Trophoblast cell (in vitro differentiated cells and primary cell): ENCODE results near the gene SERAC1.

Experiments used
- DNase-seq, 2 donors: peaks; one replicate each; pipeline ENCODE4 v3.0.0-alpha.2; 2016
- H2AFZ ChIP-seq: 2 replicates; pipeline ENCODE4 v1.6.1; 2013; ENCODE audit warnings: low read length, moderate library complexity, mild to moderate bottlenecking; ENCODE audit not compliant: insufficient read depth, poor library complexity
- H2AK5ac ChIP-seq: 2 replicates; pipeline ENCODE4 v1.6.1; 2013; ENCODE audit warnings: mild to moderate bottlenecking, low read length
- H2BK120ac ChIP-seq: 2 replicates; pipeline ENCODE4 v1.6.1; 2013; ENCODE audit warnings: low read length, mild to moderate bottlenecking, moderate library complexity; ENCODE audit not compliant: insufficient read depth, poor library complexity
- H2BK12ac ChIP-seq: 2 replicates; pipeline ENCODE4 v1.6.1; 2013; ENCODE audit warnings: mild to moderate bottlenecking, low read length, moderate library complexity
- H2BK5ac ChIP-seq: 2 replicates; pipeline ENCODE4 v1.6.1; 2013; ENCODE audit warnings: low read length, low read depth, moderate library complexity, mild to moderate bottlenecking; ENCODE audit not compliant: poor library complexity
- H3K14ac ChIP-seq: 2 replicates; pipeline ENCODE4 v1.6.1; 2013; ENCODE audit warnings: mild to moderate bottlenecking, low read length
- H3K18ac ChIP-seq: 2 replicates; pipeline ENCODE4 v1.6.1; 2013; ENCODE audit warnings: mild to moderate bottlenecking, low read length
- H3K23ac ChIP-seq: 2 replicates; pipeline ENCODE4 v1.6.1; 2013; ENCODE audit warnings: low read length
- H3K27ac ChIP-seq: 2 replicates; pipeline ENCODE4 v1.5.1; 2013; ENCODE audit warnings: low read depth, mild to moderate bottlenecking, inconsistent platforms, low read length, moderate library complexity
- H3K27me3 ChIP-seq: 2 replicates; pipeline ENCODE4 v1.6.1; 2013; ENCODE audit warnings: inconsistent platforms, mild to moderate bottlenecking, low read length, moderate library complexity; ENCODE audit not compliant: insufficient read depth
- H3K36me3 ChIP-seq, 2 experiments: 1 replicate in 1 of 2; 2 replicates in 1 of 2; pipeline ENCODE4 v1.6.1; 2013; ENCODE audit warnings: low read length in 2 of 2, mild to moderate bottlenecking in 2 of 2, moderate library complexity in 1 of 2; ENCODE audit not compliant: insufficient read depth in 2 of 2, control insufficient read depth in 1 of 2
- H3K4ac ChIP-seq: 2 replicates; pipeline ENCODE4 v1.6.1; 2013; ENCODE audit warnings: low read depth, mild to moderate bottlenecking, low read length, moderate library complexity
- H3K4me1 ChIP-seq, 2 experiments: 1 replicate in 1 of 2; 2 replicates in 1 of 2; pipeline ENCODE4 v1.6.1; 2013; ENCODE audit warnings: low read length in 2 of 2, mild to moderate bottlenecking in 2 of 2, moderate library complexity in 1 of 2; ENCODE audit not compliant: insufficient read depth in 2 of 2, control insufficient read depth in 1 of 2
- H3K4me2 ChIP-seq: 2 replicates; pipeline ENCODE4 v1.6.1; 2013; ENCODE audit warnings: inconsistent platforms, mild to moderate bottlenecking, low read length, moderate library complexity
- H3K4me3 ChIP-seq: 2 replicates; pipeline ENCODE4 v1.5.1; 2013; ENCODE audit warnings: mild to moderate bottlenecking, low read depth, low read length, inconsistent platforms
- H3K79me1 ChIP-seq: one replicate; pipeline ENCODE4 v1.6.1; 2013; ENCODE audit warnings: low read length
- H3K79me2 ChIP-seq: 2 replicates; pipeline ENCODE4 v1.6.1; 2013; ENCODE audit warnings: low read length, mild to moderate bottlenecking; ENCODE audit not compliant: control insufficient read depth, insufficient read depth, poor library complexity
- H3K9ac ChIP-seq: 2 replicates; pipeline ENCODE4 v1.6.1; 2013; ENCODE audit warnings: mild to moderate bottlenecking, low read length
- H3K9me3 ChIP-seq: 2 replicates; pipeline ENCODE4 v1.6.1; 2013; ENCODE audit warnings: low read depth, mild to moderate bottlenecking, control low read depth, inconsistent platforms, low read length; ENCODE audit not compliant: insufficient read depth
- H4K12ac ChIP-seq: 2 replicates; pipeline ENCODE4 v1.6.1; 2013; ENCODE audit warnings: low read depth, mild to moderate bottlenecking, low read length, moderate library complexity
- H4K8ac ChIP-seq: 2 replicates; pipeline ENCODE4 v1.6.1; 2013; ENCODE audit warnings: low read depth, mild to moderate bottlenecking, low read length, moderate library complexity
- H4K91ac ChIP-seq: one replicate; pipeline ENCODE4 v1.6.1; 2013; ENCODE audit warnings: low read depth, mild to moderate bottlenecking, low read length, moderate library complexity
- WGBS: extraction: QIAGEN DNeasy Blood & Tissue Kit; methylation state at CpG from one replicate; pipeline ENCODE4 v1.1.7; 2013; ENCODE audit warnings: missing lambda C conversion rate; ENCODE audit not compliant: insufficient read length, insufficient coverage; ENCODE audit errors: extremely low coverage; 5-methylcytosine and 5-hydroxymethylcytosine counted together

The SERAC1 gene

GRCh38 chr6:158070513-158070912, 97.5 kb downstream of the SERAC1 start:
- Histone ChIP-seq H2AK5ac (no peak overlapping the region), H3K4me1 (peaks cover 5 to 16% of the 10 kb centered on the region in 2 experiments), H3K27me3 (no peaks in the 10 kb centered on the region), H4K12ac (no peak overlapping the region), H3K9me3 (no peaks in the 10 kb centered on the region), H3K18ac (no peak overlapping the region), H3K4ac (no peak overlapping the region), H2BK12ac (no peak overlapping the region), H3K14ac (no peak overlapping the region), H3K4me3 (no peak overlapping the region), H3K9ac (no peak overlapping the region), H3K23ac (no peak overlapping the region), H4K91ac (no peak overlapping the region), H2BK5ac (no peak overlapping the region), H3K36me3 (peaks cover 32 to 60% of the 10 kb centered on the region in 2 experiments), H3K79me2 (no peaks in the 10 kb centered on the region), H4K8ac (no peak overlapping the region), H3K4me2 (no peak overlapping the region), H2BK120ac (no peak overlapping the region), H2AFZ (no peak overlapping the region), H3K27ac (no peak overlapping the region), H3K79me1 (peaks cover 4% of the 10 kb centered on the region)
- WGBS, result no CpG with 5 or more reads among the region's 10 CpGs
- DNase-seq, result no peak

- Histone ChIP-seq H3K23ac (no peak overlapping the region), H2BK5ac (no peak overlapping the region), H2AK5ac (no peak overlapping the region), H2BK12ac (no peak overlapping the region), H3K9me3 (peaks cover 3% of the 10 kb centered on the region), H3K14ac (no peak overlapping the region), H4K8ac (no peak overlapping the region), H3K4me1 (peaks cover 5 to 16% of the 10 kb centered on the region in 2 experiments), H3K4ac (no peak overlapping the region), H2AFZ (no peak overlapping the region), H3K18ac (no peak overlapping the region), H3K27me3 (no peaks in the 10 kb centered on the region), H4K91ac (no peak overlapping the region), H3K4me3 (no peak overlapping the region), H2BK120ac (no peak overlapping the region), H3K27ac (no peak overlapping the region), H3K36me3 (peaks cover 34 to 61% of the 10 kb centered on the region in 2 experiments), H3K79me2 (no peaks in the 10 kb centered on the region), H3K9ac (no peak overlapping the region), H3K4me2 (no peak overlapping the region), H4K12ac (no peak overlapping the region), H3K79me1 (peaks cover 4% of the 10 kb centered on the region)
- no peak for DNase-seq
- WGBS, result no CpG with 5 or more reads among the region's 6 CpGs
Observed at GRCh38 chr6:158069800-158070195, 98.3 kb downstream of the SERAC1 start.

GRCh38 chr6:158068893-158069799, 98.9 kb downstream of the SERAC1 start:
- Histone ChIP-seq H2BK12ac (no peak overlapping the region), H2BK120ac (no peak overlapping the region), H3K79me1 (peaks cover 4% of the 10 kb centered on the region), H4K91ac (no peak overlapping the region), H2BK5ac (no peak overlapping the region), H3K4me3 (no peak overlapping the region), H3K27me3 (no peaks in the 10 kb centered on the region), H3K27ac (no peak overlapping the region), H3K23ac (no peak overlapping the region), H3K4me2 (no peak overlapping the region), H3K4me1 (peaks cover 5 to 16% of the 10 kb centered on the region in 2 experiments), H3K9me3 (peaks cover 3% of the 10 kb centered on the region), H3K14ac (no peak overlapping the region), H4K12ac (no peak overlapping the region), H3K18ac (no peak overlapping the region), H2AFZ (no peak overlapping the region), H4K8ac (no peak overlapping the region), H3K4ac (no peak overlapping the region), H3K36me3 (peaks cover 40 to 67% of the 10 kb centered on the region in 2 experiments), H2AK5ac (no peak overlapping the region), H3K79me2 (no peaks in the 10 kb centered on the region), H3K9ac (no peak overlapping the region)
- DNase-seq, result no peak
- no CpG with 5 or more reads among the region's 14 CpGs for WGBS

- no CpG with 5 or more reads among the region's 10 CpGs for WGBS
- Histone ChIP-seq H2BK12ac (no peak overlapping the region), H2AK5ac (no peak overlapping the region), H3K79me2 (no peaks in the 10 kb centered on the region), H2AFZ (no peak overlapping the region), H3K27me3 (no peaks in the 10 kb centered on the region), H2BK5ac (no peak overlapping the region), H2BK120ac (no peak overlapping the region), H3K27ac (no peak overlapping the region), H4K91ac (no peak overlapping the region), H3K4ac (no peak overlapping the region), H3K36me3 (peaks cover 45 to 68% of the 10 kb centered on the region in 2 experiments), H3K18ac (no peak overlapping the region), H3K9ac (no peak overlapping the region), H3K9me3 (peaks cover 4% of the 10 kb centered on the region), H3K4me2 (no peak overlapping the region), H3K23ac (no peak overlapping the region), H3K4me3 (no peak overlapping the region), H4K8ac (no peak overlapping the region), H3K79me1 (peaks cover 4% of the 10 kb centered on the region), H3K4me1 (peaks cover 5 to 16% of the 10 kb centered on the region in 2 experiments), H4K12ac (no peak overlapping the region), H3K14ac (no peak overlapping the region)
- no peak for DNase-seq
Observed at GRCh38 chr6:158068156-158068892, 99.7 kb downstream of the SERAC1 start.
